Islet of Langerhans (tissue), 1 donor: ENCODE results near the gene B3GALT6.
"Not testable (repeated sequence)": the region's sequence is repeated elsewhere in the genome, so short reads cannot be mapped to it uniquely, and the experiment has no call there.

Experiments used
- FAIRE-seq: peaks from one replicate; lab custom pipeline; 2011; peaks lifted over from hg19 to GRCh38; lab: Jason Lieb, UNC

Gene B3GALT6

GRCh38 chr1:1232208-1232795 is at the start of gene B3GALT6:
Gene B3GALT6 (plus strand): TSS chr1:1232237. CDS start chr1:1232279, 42 bp downstream.
- FAIRE-seq: no peak

GRCh38 chr1:1182491-1183220 is 49.4 kb upstream of the B3GALT6 start:
- no peak for FAIRE-seq

DNA sequence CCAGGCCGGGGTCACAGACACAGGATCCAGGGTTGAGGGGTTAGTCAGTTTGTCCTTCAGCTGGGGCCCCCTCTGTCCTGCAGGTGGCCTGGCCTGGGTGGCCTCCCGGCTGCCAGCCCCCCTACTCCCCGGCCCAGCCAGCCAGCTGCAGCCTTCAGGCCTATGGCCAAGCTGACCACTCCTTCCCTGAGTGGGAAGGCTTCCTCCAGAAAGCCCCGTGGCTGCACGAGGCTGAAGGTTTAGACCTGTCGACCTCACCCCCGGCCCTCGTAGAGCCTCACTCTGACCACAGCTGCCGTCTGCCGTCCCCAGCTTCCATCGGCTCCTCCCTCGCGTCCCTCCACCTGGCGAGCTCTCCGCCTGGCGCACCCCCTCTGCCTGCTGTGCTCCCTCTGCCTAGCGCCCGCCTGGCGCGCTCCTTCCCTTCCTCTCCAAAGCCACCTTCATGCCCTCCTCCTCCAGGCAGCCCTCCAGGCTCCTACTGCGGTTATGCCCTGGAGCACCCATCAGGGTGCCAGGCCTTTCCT is 48.8 kb upstream of the B3GALT6 start:
- no peak for FAIRE-seq

DNA sequence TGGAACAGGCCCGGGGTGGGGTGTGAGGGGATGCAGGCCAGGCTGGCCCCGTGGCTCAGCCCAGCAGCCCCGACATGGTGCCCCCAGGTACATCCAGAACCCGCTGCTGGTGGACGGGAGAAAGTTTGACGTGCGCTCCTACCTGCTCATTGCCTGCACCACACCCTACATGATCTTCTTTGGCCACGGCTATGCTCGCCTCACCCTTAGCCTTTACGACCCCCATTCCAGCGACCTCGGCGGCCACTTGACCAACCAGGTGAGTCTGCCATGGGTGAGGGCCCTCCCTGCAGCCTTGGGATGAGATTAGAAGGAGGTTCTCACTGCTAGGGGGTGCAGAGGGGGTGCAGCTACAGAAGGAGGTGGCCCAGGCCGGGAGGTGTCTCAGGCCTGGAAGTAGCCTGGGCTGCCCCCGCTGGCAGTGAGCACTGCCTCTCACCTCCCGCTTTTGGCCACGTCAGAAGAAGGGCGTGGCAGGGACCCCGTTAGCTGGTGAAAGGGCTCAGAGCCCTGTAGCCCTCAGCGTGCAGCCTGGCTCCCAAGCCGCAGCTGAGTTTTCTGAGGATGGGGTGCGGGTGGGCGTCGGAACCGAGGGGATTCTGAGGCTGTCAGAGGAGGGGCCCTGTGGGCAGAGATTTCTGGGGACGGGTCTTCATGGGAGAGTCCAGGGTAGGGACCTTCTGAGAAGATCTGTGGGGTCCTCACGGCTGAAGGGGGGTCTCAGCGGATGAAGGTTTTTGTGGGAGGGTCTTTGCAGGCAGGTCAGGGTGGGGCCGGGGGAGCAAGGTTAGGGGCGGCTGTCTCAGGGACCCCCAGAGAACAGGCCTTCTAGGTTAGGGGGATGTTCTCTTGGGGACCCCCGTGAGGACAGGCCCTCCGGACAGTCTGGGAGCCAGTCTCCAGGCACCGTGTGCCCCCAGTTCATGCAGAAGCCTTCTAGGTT is 47.9 kb upstream of the B3GALT6 start:
- no peak for FAIRE-seq

DNA sequence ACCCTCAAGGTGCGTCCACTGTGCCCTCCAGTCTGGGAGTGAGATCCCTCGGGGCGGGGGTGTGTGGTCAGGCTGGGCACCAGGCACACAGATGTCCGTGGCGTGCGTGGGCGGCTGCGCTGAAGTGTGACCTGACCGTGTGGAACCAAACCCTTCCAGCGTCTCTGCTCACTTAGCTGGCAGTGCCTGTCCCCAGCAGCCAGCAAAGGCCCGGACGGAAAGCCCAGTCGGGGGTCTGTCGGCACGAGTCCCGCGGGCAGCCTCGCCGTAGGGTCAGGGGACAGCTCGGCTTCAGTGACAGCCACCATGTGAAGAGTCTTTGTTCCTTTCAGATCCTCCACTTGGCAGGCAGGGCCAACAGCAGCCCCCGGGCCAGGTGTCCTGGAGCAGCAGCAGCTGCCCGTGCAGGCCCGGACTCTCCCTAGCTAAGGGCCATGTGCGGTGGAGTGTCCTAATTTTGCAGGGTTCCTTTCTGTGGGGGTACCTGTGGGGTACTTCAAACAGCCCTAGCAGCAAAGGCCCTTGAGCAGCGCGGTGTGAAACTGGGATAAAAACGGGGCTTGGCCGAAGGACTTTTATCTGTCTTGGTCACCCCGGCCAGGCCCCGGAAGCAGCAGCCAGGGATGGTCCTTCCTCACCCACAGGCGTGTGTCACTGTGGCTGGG is 46.8 kb upstream of the B3GALT6 start:
- no peak for FAIRE-seq

GRCh38 chr1:1187938-1188337 is 44.1 kb upstream of the B3GALT6 start:
- no peak for FAIRE-seq

DNA sequence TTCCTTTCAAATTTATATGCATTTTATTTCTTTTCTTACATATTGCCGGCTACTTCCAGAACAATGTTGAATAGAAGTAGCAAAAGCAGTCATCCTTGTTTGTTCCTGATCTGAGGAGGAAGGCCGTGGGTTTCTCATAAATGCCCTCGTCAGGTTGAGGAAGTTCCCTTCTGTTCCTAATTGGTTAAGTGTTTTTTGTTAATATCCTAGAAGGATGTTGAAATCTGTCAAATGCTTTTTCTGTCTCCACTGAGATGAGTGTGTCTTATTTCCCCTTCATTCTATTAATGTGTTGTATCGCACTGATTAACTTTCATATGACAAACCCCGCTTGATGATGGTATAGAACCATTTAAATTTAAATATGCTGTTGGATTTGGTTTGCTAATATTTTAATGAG is 42.9 kb upstream of the B3GALT6 start:
- no peak for FAIRE-seq

- no peak for FAIRE-seq
These were observed 40.3 kb upstream of the B3GALT6 start for GRCh38 chr1:1191734-1192133.

DNA sequence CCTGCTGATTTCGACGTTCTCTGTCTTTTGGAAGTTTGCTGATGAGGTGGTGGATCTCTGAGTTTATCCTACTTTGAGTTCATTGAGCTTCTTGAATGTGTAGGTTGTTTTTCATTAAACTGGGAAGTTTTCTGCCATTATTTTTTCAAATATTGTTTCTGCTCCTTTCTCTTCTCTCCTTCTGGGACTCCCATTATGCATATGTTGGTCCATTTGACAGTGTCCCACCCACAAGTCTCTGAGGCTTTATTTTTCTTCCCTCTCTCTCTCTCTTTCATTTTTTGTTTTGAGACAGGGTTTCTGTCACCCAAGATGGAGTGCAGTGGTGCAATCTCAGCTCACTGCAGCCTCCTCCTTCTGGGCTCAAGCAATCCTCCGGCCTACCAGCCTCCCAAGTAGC is 37.3 kb upstream of the B3GALT6 start:
- no peak for FAIRE-seq

DNA sequence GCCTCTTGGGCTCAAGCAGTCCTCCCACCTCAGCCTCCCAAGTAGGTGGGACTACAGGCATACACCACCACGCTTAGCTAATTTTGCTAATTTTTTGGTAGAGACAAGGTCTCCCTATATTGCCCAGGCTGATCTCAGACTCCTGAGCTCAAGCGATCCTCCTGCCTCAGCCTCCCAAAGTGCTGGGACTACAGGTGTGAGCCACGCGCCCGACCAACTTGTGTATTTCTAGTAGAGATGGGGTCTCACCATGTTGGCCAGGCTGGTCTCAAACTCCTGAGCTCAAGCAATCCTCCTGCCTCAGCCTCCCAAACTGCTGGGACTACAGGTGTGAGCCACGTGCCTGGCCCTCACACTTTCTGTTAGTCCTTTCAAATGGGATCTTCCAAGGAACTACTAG is 36.3 kb upstream of the B3GALT6 start:
- FAIRE-seq: not testable (repeated sequence)

GRCh38 chr1:1196431-1197187 is 35.4 kb upstream of the B3GALT6 start:
- FAIRE-seq: no peak

GRCh38 chr1:1197188-1197500 is 34.9 kb upstream of the B3GALT6 start:
- no peak for FAIRE-seq

DNA sequence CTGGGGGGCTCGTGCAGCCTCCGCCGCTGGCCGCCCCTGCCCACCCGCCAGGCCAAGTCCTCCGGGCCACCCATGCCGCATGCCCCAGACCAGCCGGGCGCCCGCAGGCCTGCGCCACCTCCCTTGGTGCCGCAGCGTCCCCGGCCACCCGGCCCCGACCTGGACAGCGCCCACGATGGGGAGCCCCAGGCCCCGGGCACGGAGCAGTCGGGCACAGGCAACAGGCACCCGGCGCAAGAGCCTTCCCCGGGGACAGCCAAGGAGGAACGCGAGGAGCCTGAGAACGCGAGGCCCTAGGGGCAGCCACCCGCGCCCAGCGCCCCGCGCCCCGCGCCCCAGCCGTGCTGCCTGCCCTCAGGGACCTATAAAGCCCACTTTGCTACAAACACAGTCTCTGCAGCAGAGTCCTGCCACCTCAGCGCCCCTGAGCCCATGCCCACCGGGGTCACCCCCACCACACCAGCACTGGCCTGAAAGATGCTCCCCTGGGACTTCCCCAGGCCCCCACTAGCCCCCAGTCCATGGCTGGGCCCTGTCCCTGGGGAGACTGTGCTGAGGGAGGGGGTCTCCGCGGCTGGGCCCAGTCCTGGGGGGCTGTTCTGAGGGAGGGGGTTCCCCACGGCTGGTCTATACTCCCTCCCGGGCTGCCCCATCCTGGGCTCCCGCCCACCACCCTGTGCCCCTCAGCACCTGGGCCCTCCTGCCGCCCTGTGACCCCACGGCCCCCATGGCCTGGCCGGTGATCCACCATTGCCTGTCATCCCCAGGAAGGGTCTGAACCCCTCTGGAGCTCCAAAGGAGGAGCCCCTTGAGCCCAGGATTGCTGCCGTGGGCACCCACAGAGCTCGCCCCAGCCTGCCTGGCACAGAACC is 34.2 kb upstream of the B3GALT6 start:
- FAIRE-seq: no peak

DNA sequence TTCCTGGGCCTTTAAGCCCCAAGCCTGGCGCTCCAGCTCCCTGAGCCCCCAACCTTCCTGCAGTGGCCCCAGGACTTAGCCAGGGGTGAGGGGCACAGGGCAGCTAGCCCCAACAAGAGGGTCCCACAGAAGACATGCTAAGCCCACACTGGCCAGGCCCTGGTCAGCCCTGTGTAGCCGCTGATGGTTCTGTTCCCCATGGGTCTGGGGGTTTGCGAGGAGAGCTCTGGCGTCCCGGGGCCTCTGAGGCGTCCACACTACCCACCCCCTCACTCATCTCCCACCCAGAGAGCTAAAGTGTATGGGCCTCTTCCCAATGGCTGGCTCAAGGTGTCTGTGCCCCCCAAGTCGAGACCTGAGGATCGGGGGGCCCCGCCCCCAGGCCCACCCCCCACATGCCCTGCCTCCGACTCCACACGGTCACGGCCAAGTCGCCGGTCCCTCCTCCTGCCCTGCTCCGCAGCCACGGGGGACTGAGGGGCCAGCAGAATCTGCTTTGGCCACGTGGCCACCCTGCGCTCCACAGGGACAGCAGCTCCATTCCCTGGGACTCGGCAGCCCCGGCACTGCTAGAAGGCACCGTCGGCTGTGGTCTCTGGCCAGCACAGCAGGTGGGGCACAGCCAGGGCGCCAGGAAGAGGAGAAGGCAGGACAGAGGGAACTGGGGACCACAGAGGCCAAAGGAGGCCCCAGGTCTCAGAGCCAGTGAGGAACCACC is 33.5 kb upstream of the B3GALT6 start:
- FAIRE-seq: no peak

DNA sequence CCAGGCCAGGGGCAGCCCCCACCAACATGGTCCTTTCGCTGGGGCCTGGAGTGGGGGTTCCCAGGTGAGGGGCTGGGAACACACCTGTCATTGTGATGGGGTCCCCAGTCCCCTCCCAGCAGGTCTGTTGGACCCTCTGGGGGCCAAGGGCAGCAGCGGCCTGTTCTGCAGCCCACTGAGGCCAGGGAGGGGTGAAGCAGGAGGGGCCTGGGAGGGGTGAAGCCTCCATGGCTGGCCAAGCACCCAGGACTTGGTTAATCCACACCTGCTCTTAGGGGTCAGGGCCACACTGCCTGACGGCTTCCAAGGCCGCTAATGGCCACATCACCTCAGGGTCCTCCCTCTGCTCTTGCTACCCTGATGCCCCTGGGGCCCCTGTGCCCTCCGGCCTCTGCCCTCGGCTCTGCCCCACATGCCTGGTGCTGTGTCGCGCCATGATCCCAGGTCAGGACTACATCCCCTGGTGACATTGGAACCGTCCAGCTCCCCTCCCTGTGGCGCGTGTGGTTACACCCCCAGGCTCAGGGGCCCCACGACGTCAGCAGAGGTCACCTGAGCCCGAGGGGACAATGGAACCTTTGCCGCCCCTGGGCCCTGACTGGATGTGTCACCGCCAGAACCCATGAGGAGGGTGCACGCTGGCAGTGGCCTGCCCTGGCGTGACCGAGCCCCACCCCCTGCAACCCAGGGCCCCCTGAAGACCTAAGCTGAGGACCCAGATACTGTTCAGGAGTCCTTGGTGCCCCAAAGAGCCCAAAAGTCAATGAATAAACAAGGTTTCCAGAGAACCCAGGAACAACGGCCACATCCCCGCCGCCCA is 32.7 kb upstream of the B3GALT6 start:
- FAIRE-seq: no peak

DNA sequence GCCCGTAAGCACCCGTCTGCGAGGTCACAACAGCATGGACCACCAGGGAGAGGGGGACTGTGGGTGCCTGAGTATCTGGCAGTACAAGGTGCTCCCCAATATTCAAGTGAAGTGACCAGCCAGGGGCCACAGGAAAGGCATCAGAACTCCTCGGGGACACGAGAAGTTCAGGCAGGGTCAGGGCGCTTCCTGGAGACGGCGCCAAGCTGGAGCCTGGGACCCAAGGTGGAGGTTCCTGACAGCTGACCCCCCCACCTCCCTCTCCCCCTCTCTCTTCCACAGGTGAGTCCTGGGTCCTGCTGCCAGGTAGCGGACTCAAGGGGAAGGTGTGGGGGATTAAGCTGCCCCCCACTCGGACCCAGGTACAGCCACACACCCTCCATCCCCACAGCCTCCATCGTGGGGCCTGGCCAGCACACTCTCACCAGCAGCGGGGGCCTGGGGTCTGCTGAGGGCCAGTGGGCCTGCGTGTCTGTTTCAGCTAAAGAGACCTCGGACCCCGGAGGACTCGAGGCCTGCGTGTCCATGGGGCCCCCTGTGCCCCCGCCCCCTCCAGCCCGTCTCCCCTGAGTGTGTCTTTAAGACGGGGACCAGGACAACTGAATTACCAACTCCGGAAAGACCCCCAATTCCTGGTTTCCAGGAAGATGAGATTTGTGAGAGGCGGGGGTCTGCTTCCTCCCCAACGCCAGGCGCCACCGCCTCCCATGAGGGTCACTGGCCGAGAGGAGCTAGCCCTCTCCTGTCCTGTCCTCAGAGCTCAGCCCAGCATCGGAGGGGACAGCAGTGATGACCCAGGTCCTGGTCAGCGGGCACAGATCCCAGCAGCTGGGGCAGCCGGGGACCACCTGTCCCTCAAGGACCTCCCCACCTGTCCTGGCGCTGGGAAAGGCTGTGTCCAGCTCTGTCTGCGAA is 31.8 kb upstream of the B3GALT6 start:
- FAIRE-seq: no peak

DNA sequence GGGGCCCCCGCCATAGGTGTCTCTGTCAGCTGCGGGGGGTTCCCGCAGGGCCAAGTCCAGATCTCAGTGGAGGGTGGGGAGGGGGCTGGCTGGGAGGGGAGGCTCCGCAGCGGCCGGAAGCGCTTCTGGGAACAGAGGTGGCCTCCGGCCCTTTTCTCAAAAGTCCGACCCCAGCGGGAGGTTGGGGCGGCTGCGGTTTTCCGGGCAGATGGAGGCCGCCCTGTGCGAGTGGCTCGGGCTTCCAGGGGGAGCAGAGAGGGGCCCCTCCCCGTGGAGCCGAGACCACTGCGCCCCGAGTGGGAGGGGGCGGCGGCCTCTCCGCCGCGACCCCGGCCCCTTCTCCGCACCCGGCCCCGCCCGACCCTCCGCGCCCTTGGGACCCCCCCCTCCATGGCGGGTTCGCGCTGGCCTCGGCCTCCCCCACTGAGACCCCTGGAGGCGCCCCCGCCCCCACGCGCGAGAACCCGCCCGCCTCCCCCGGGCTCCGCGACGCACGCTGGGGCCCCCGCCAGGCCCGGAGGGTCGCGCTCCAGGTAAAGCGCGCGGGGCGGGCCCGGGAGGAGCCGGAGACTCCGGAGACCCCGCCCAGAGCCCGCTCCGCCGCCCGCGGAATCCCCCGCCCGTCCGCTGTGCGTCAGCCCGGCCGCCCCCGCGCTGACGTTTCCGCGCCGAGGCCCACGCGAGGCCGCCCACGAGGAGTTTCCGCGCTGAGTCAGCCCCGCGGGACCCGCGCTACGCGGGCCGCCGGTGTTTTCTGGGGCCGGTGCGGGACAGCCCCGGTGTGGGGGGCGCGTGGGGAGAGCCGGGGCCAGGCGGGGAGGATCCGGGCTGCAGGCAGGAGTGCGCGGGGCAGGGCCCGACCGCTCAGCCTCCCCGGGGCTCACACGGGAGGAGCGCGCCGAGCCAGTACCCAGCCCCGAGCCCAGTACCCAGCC is 30.9 kb upstream of the B3GALT6 start:
- FAIRE-seq: no peak
